HG02610 (cell line): ENCODE data around the gene ZNRD2.
A peak's percentile ranks its signal among the peaks of the same experiment; 100 is the strongest.

Experiments
- ATAC-seq: cut with Tn5 transposase; IDR thresholded peaks from one replicate; pipeline ENCODE4 v1.9.1; 2021; ENCODE audit warnings: mild to moderate bottlenecking, moderate library complexity; ENCODE audit not compliant: unreplicated experiment

The ZNRD2 gene

GRCh38 chr11:65585396-65586246 lies 15.3 kb downstream of the ZNRD2 start:
- no peak for ATAC-seq

GRCh38 chr11:65586247-65586630 lies 16.0 kb downstream of the ZNRD2 start:
- ATAC-seq: no peak

- ATAC-seq: no peak
Observed at GRCh38 chr11:65586676-65587075, 16.4 kb downstream of the ZNRD2 start.

GRCh38 chr11:65588199-65589054 lies 18.1 kb downstream of the ZNRD2 start:
- ATAC-seq: peak; percentile 71

GRCh38 chr11:65589444-65590239 lies 19.4 kb downstream of the ZNRD2 start:
- no peak for ATAC-seq

GRCh38 chr11:65590240-65590738 lies 20.0 kb downstream of the ZNRD2 start:
- no peak for ATAC-seq

GRCh38 chr11:65591939-65592857 lies 21.9 kb downstream of the ZNRD2 start:
- ATAC-seq: no peak

- no peak for ATAC-seq
Observed at GRCh38 chr11:65592858-65593517, 22.7 kb downstream of the ZNRD2 start.

GRCh38 chr11:65593518-65594414 lies 23.5 kb downstream of the ZNRD2 start:
- no peak for ATAC-seq

GRCh38 chr11:65595131-65595530 lies 24.9 kb downstream of the ZNRD2 start:
- ATAC-seq: no peak

- no peak for ATAC-seq
Observed at GRCh38 chr11:65595543-65596281, 25.4 kb downstream of the ZNRD2 start, which contains the start of gene KCNK7. KCNK7 (minus strand) TSS chr11:65595800; CDS start chr11:65595772, 28 bp downstream.

GRCh38 chr11:65596520-65596919 lies 26.2 kb downstream of the ZNRD2 start:
- ATAC-seq: no peak

- ATAC-seq: no peak
Observed at GRCh38 chr11:65598258-65598699, 28.0 kb downstream of the ZNRD2 start.

- ATAC-seq: no peak
Observed at GRCh38 chr11:65599216-65599954, 29.1 kb downstream of the ZNRD2 start.

- ATAC-seq: no peak
Observed at GRCh38 chr11:65599955-65600246, 29.6 kb downstream of the ZNRD2 start.

GRCh38 chr11:65604258-65604657 lies 34.0 kb downstream of the ZNRD2 start:
- ATAC-seq: no peak
